GM18526 (cell line): ENCODE data around the gene AGBL1.

Experiments used
- POLR2A ChIP-seq: IDR thresholded peaks from 3 replicates; pipeline ENCODE4 v1.6.1; 2011; ENCODE audit not compliant: insufficient read length; ENCODE audit errors: extremely low read depth

Gene AGBL1

GRCh38 chr15:86659724-86660411 lies 580.2 kb downstream of the AGBL1 start:
- TF ChIP-seq POLR2A = no peak

- TF ChIP-seq POLR2A = no peak
Observed at GRCh38 chr15:86661580-86661979, 581.9 kb downstream of the AGBL1 start.

- no peak for TF ChIP-seq POLR2A
Observed at GRCh38 chr15:86663304-86663703, 583.6 kb downstream of the AGBL1 start.

GRCh38 chr15:86663979-86664378 lies 584.3 kb downstream of the AGBL1 start:
- TF ChIP-seq POLR2A = no peak

- TF ChIP-seq POLR2A = no peak
Observed at GRCh38 chr15:86664581-86664980, 584.9 kb downstream of the AGBL1 start.

- TF ChIP-seq POLR2A = no peak
Observed at GRCh38 chr15:86676002-86676401, 596.3 kb downstream of the AGBL1 start.

GRCh38 chr15:86677278-86677677 lies 597.6 kb downstream of the AGBL1 start:
- TF ChIP-seq POLR2A = no peak

- no peak for TF ChIP-seq POLR2A
Observed at GRCh38 chr15:86685263-86685662, 605.6 kb downstream of the AGBL1 start.

GRCh38 chr15:86689006-86689405 lies 609.3 kb downstream of the AGBL1 start:
- no peak for TF ChIP-seq POLR2A

- no peak for TF ChIP-seq POLR2A
Observed at GRCh38 chr15:86690566-86690965, 610.9 kb downstream of the AGBL1 start.

- TF ChIP-seq POLR2A = no peak
Observed at GRCh38 chr15:86691091-86691663, 611.5 kb downstream of the AGBL1 start.

GRCh38 chr15:86700864-86701610 lies 621.4 kb downstream of the AGBL1 start:
- TF ChIP-seq POLR2A = no peak

GRCh38 chr15:86701611-86701963 lies 621.9 kb downstream of the AGBL1 start:
- TF ChIP-seq POLR2A = no peak

GRCh38 chr15:86706813-86707212 lies 627.1 kb downstream of the AGBL1 start:
- no peak for TF ChIP-seq POLR2A

GRCh38 chr15:86711476-86711875 lies 631.8 kb downstream of the AGBL1 start:
- no peak for TF ChIP-seq POLR2A

- TF ChIP-seq POLR2A = no peak
Observed at GRCh38 chr15:86714241-86714640, 634.6 kb downstream of the AGBL1 start.
